Astrocyte (in vitro differentiated cells and primary cell): ENCODE measurements around the gene GSKIP. TPM values are rescaled to one million over a fixed set of nuclear protein-coding genes. Genes with fewer than 3 reads are reported as not detected.
A peak's percentile ranks its signal among the peaks of the same experiment; 100 is the strongest.

Experiments
- DNase-seq: peaks from one replicate; pipeline ENCODE4 v3.0.0-alpha.2; 2010; ENCODE audit warnings: low read depth
- FAIRE-seq: peaks from 2 replicates; lab custom pipeline; 2011; peaks lifted over from hg19 to GRCh38; lab: Jason Lieb, UNC
- H2AFZ ChIP-seq: 2 replicates; pipeline ENCODE4 v1.6.0; 2012; ENCODE audit warnings: low read depth, low read length, inconsistent platforms
- H3K27ac ChIP-seq: 2 replicates; pipeline ENCODE4 v1.5.1; 2011; ENCODE audit warnings: low read depth, low read length, inconsistent platforms
- H3K27me3 ChIP-seq: 2 replicates; pipeline ENCODE4 v1.6.0; 2011; ENCODE audit warnings: low read length, inconsistent platforms; ENCODE audit not compliant: insufficient read depth
- H3K36me3 ChIP-seq: 2 replicates; pipeline ENCODE4 v1.5.1; 2011; ENCODE audit warnings: low read length, inconsistent platforms; ENCODE audit not compliant: insufficient read depth
- H3K4me1 ChIP-seq: 2 replicates; pipeline ENCODE4 v1.5.1; 2011; ENCODE audit warnings: low read length, inconsistent platforms; ENCODE audit not compliant: insufficient read depth
- H3K4me2 ChIP-seq: 2 replicates; pipeline ENCODE4 v1.6.0; 2012; ENCODE audit warnings: low read length, inconsistent platforms
- H3K4me3 ChIP-seq: 2 replicates; pipeline ENCODE4 v1.5.1; 2011; ENCODE audit warnings: low read depth, mild to moderate bottlenecking, low read length, inconsistent platforms; ENCODE audit not compliant: insufficient read depth
- H3K79me2 ChIP-seq: 2 replicates; pipeline ENCODE4 v1.6.0; 2012; ENCODE audit warnings: mild to moderate bottlenecking, low read length, inconsistent platforms; ENCODE audit not compliant: insufficient read depth
- H3K9ac ChIP-seq: 2 replicates; pipeline ENCODE4 v1.6.0; 2012; ENCODE audit warnings: mild to moderate bottlenecking, low read length, inconsistent platforms
- H3K9me3 ChIP-seq: 2 replicates; pipeline ENCODE4 v1.5.1; 2012; ENCODE audit warnings: low read depth, mild to moderate bottlenecking, low read length, inconsistent platforms; ENCODE audit not compliant: insufficient read depth
- H4K20me1 ChIP-seq: 2 replicates; pipeline ENCODE4 v1.6.0; 2012; ENCODE audit warnings: low read length, inconsistent platforms; ENCODE audit not compliant: insufficient read depth
- H3K27ac Mint-ChIP-seq: one replicate; pipeline ENCODE4 v1.8.0; 2021; ENCODE audit warnings: mild to moderate bottlenecking, mixed read lengths; ENCODE audit not compliant: unreplicated experiment
- H3K27me3 Mint-ChIP-seq: one replicate; pipeline ENCODE4 v1.8.0; 2021; ENCODE audit warnings: low read depth, mixed read lengths; ENCODE audit not compliant: unreplicated experiment
- H3K36me3 Mint-ChIP-seq: one replicate; pipeline ENCODE4 v1.8.0; 2021; ENCODE audit warnings: low read depth, mixed read lengths; ENCODE audit not compliant: unreplicated experiment
- H3K4me1 Mint-ChIP-seq: one replicate; pipeline ENCODE4 v1.8.0; 2021; ENCODE audit warnings: low read depth, mixed read lengths; ENCODE audit not compliant: unreplicated experiment
- H3K4me3 Mint-ChIP-seq: one replicate; pipeline ENCODE4 v1.8.0; 2021; ENCODE audit warnings: mild to moderate bottlenecking, moderate library complexity, mixed read lengths; ENCODE audit not compliant: unreplicated experiment
- H3K9me3 Mint-ChIP-seq: one replicate; pipeline ENCODE4 v1.8.0; 2021; ENCODE audit warnings: mild to moderate bottlenecking, mixed read lengths; ENCODE audit not compliant: unreplicated experiment
- CTCF ChIP-seq: IDR thresholded peaks from 2 replicates; pipeline ENCODE4 v1.5.1; 2011; ENCODE audit warnings: low read depth, mild to moderate bottlenecking, inconsistent platforms, low read length, moderate library complexity; ENCODE audit not compliant: insufficient read depth
- EZH2 ChIP-seq: IDR thresholded peaks from 2 replicates; pipeline ENCODE4 v1.6.1; 2012; ENCODE audit warnings: mild to moderate bottlenecking, low read length, inconsistent platforms; ENCODE audit not compliant: insufficient read depth
- total RNA-seq: library from RNA; stranded (reverse); gene quantifications from 2 replicates; pipeline ENCODE4 v1.2.1, GENCODE V29; 2021

Gene GSKIP
- total RNA-seq, 1 donor from 2014 or later, result 22.7 TPM

GRCh38 chr14:96408608-96409007, 45.3 kb downstream of the GSKIP start:
- H3K9me3 Mint-ChIP-seq, result peaks cover 3% of the 10 kb centered on the region
- DNase-seq (no peak), FAIRE-seq (no peak)
- peaks cover 2% of the 10 kb centered on the region for H3K4me1 ChIP-seq
- H2AFZ ChIP-seq, result no peak overlapping the region
- H3K4me1 Mint-ChIP-seq, result peaks cover 2% of the 10 kb centered on the region
- no peaks in the 10 kb centered on the region for H3K9me3 ChIP-seq
- H3K79me2 ChIP-seq, result no peaks in the 10 kb centered on the region
- TF ChIP-seq EZH2, result no peak
- TF ChIP-seq CTCF, result no peak
- H3K36me3 ChIP-seq, result no peaks in the 10 kb centered on the region
- no peaks in the 10 kb centered on the region for H3K27me3 ChIP-seq
- H4K20me1 ChIP-seq, result no peaks in the 10 kb centered on the region
- H3K4me2 ChIP-seq, result no peak overlapping the region
- no peak overlapping the region for H3K27ac Mint-ChIP-seq
- H3K9ac ChIP-seq, result no peak overlapping the region
- H3K27ac ChIP-seq, result no peak overlapping the region
- H3K4me3 Mint-ChIP-seq, result no peak overlapping the region
- H3K4me3 ChIP-seq, result no peak overlapping the region
- H3K27me3 Mint-ChIP-seq, result peaks cover 7% of the 10 kb centered on the region
- no peaks in the 10 kb centered on the region for H3K36me3 Mint-ChIP-seq

GRCh38 chr14:96409701-96410100, 46.4 kb downstream of the GSKIP start:
- H3K36me3 Mint-ChIP-seq, result no peaks in the 10 kb centered on the region
- H3K36me3 ChIP-seq, result no peaks in the 10 kb centered on the region
- no peaks in the 10 kb centered on the region for H3K9me3 ChIP-seq
- H3K9me3 Mint-ChIP-seq, result peaks cover 3% of the 10 kb centered on the region
- H4K20me1 ChIP-seq, result no peaks in the 10 kb centered on the region
- no peaks in the 10 kb centered on the region for H3K79me2 ChIP-seq
- no peak overlapping the region for H3K4me3 ChIP-seq
- no peak overlapping the region for H2AFZ ChIP-seq
- peaks cover 10% of the 10 kb centered on the region for H3K27me3 Mint-ChIP-seq
- H3K4me2 ChIP-seq, result no peak overlapping the region
- no peak for TF ChIP-seq CTCF
- TF ChIP-seq EZH2, result no peak
- no peak for FAIRE-seq
- peaks cover 2% of the 10 kb centered on the region for H3K4me1 Mint-ChIP-seq
- H3K27ac Mint-ChIP-seq, result no peak overlapping the region
- peak; percentile 56 for DNase-seq
- no peak overlapping the region for H3K4me3 Mint-ChIP-seq
- H3K4me1 ChIP-seq, result peaks cover 2% of the 10 kb centered on the region
- H3K9ac ChIP-seq, result no peak overlapping the region
- H3K27ac ChIP-seq, result no peak overlapping the region
- peaks cover 3% of the 10 kb centered on the region for H3K27me3 ChIP-seq

GRCh38 chr14:96410119-96410518, 46.8 kb downstream of the GSKIP start:
- no peaks in the 10 kb centered on the region for H3K9me3 ChIP-seq
- Mint-ChIP-seq H3K4me1 (peaks cover 2% of the 10 kb centered on the region), H3K4me3 (no peak overlapping the region), H3K9me3 (peaks cover 3% of the 10 kb centered on the region), H3K36me3 (no peaks in the 10 kb centered on the region), H3K27ac (no peak overlapping the region), H3K27me3 (peaks cover 10% of the 10 kb centered on the region)
- peaks cover 2% of the 10 kb centered on the region for H3K4me1 ChIP-seq
- H3K27ac ChIP-seq, result no peak overlapping the region
- no peaks in the 10 kb centered on the region for H3K79me2 ChIP-seq
- peaks cover 3% of the 10 kb centered on the region for H3K27me3 ChIP-seq
- no peaks in the 10 kb centered on the region for H4K20me1 ChIP-seq
- H2AFZ ChIP-seq, result no peak overlapping the region
- no peaks in the 10 kb centered on the region for H3K36me3 ChIP-seq
- DNase-seq (no peak), FAIRE-seq (no peak)
- no peak overlapping the region for H3K4me2 ChIP-seq
- no peak overlapping the region for H3K4me3 ChIP-seq
- no peak overlapping the region for H3K9ac ChIP-seq
- TF ChIP-seq EZH2 (no peak), CTCF (no peak)
